Esophagus squamous epithelium (tissue), 4 donors: Measurements from ENCODE around the gene ZFHX3.

Source experiments
- POLR2A ChIP-seq, 4 donors: fragments of 450-650 bp; IDR thresholded peaks; one replicate each; pipeline ENCODE4 v1.6.1; 2017; ENCODE audit warnings: antibody characterized with exemption in 4 of 4, mild to moderate bottlenecking in 4 of 4, moderate library complexity in 3 of 4
- TF ChIP-seq, protein P1 (sequence below), 6 experiments: fragments of 450-650 bp in 4 of 6; fragments of 200-600 bp in 2 of 6; sonication (generic) in 2 of 6; IDR thresholded peaks; one replicate each; pipeline ENCODE4 v1.5.1; 2016 to 2019; ENCODE audit warnings: antibody characterized with exemption in 6 of 6, mild to moderate bottlenecking in 4 of 6, moderate library complexity in 4 of 6

DNA sequence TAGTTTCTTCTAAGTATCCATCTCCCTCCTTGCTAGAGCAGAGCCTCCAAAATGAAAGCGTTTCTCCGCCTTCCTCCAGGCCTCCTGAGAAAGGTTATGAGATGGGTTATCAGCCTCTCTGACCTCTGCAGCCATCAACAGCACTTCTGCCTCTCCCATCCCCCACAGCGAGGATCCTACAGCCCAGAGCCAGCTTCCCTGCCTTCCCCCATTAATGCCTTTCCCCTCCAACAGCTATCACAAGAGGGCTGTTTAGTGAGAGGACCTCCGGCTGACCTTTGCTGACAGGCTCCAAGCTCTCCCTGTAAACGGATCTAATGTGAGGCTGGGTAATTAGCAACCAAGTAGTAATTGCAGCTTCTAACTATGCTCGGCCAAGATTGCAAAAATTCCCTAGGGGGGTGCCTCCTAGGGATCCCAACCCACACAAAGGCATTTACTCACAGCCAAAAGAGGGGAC lies 55.8 kb downstream of the ZFHX3 start:
- TF ChIP-seq, protein P1, sequence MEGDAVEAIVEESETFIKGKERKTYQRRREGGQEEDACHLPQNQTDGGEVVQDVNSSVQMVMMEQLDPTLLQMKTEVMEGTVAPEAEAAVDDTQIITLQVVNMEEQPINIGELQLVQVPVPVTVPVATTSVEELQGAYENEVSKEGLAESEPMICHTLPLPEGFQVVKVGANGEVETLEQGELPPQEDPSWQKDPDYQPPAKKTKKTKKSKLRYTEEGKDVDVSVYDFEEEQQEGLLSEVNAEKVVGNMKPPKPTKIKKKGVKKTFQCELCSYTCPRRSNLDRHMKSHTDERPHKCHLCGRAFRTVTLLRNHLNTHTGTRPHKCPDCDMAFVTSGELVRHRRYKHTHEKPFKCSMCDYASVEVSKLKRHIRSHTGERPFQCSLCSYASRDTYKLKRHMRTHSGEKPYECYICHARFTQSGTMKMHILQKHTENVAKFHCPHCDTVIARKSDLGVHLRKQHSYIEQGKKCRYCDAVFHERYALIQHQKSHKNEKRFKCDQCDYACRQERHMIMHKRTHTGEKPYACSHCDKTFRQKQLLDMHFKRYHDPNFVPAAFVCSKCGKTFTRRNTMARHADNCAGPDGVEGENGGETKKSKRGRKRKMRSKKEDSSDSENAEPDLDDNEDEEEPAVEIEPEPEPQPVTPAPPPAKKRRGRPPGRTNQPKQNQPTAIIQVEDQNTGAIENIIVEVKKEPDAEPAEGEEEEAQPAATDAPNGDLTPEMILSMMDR (IDR thresholded peaks at IDR 0.05) = no peak
- TF ChIP-seq POLR2A (IDR thresholded peaks at IDR 0.05) = no peak
